CD4-positive, alpha-beta T cell treated with Interleukin-15 for 4 hours (primary cell): ENCODE results near the gene GJD3.

ENCODE experiments used
- DNase-seq: peaks from one replicate; pipeline ENCODE4 v3.0.0-alpha.2; 2020; ENCODE audit warnings: low spot score

The GJD3 gene

DNA sequence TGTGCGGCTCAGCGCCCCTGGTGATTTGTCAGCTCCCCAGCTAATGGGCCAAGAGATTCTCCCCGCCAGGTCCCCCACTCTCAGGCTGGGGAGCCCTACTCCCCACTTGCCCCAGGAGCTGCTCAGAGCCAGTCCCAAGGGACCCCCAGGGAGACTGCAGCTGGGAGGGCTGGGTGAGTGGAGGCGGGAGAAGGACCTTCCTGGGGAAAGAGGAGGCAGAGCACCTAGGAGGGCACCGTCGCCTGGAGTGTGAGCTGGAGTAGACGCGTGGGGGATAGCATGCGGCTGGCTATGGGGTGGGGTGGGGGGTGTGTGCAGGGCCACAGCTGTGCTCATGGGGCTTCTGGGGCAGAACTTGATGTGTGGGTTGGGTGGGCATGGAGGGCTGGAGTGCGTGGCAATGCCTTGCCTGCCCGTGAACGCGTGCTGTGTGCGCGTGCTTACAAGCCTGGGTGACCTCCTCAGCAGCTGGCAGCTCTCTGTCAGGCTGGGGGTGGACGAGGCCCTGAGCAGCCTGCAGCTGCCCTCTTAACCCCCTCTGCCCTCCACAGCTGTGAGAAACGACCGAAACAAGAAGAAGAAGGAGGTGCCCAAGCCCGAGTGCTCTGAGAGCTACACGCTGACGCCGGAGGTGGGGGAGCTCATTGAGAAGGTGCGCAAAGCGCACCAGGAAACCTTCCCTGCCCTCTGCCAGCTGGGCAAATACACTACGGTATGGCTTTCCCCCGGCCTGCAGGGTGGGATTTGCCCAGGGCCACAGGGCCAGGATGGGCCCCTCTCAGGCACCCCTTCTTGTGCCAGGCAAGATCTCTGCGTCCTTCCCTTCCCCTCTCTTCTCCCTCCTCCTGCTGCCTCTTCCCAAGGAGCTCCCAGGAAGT is 12.9 kb downstream of the GJD3 start:
- no peak for DNase-seq

DNA sequence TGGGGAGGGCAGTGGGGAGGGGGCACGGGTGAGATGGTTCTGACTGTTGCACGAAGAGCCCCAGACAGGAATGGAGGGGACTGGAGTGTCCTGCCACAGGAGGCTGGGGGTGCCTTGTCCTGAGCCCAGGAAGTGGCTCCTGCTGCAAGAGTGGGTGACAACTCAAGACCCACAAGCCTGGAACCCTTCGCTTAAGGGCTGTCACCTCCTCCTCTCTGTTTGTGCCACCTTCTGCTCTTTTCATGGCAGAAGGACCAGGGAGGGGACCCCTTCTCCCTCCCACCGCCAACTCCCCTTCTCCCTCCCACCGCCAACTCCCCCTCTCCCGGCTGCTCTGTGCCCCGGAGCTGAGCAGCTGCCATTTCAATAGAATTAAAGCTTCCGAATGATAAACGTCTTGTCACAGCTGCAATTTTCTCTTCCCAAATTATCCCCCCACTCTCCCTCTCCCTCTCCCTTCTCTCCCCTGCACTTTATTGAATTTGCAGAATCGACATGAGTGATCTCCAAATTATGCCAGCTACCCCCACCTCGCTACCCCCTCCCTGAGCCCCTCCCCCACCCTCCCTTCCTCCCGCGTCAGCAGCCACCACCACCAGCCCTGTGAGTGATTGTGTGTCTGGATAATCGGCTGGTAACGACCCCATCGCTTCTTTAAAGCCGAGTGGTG is 13.7 kb downstream of the GJD3 start:
- no peak for DNase-seq

DNA sequence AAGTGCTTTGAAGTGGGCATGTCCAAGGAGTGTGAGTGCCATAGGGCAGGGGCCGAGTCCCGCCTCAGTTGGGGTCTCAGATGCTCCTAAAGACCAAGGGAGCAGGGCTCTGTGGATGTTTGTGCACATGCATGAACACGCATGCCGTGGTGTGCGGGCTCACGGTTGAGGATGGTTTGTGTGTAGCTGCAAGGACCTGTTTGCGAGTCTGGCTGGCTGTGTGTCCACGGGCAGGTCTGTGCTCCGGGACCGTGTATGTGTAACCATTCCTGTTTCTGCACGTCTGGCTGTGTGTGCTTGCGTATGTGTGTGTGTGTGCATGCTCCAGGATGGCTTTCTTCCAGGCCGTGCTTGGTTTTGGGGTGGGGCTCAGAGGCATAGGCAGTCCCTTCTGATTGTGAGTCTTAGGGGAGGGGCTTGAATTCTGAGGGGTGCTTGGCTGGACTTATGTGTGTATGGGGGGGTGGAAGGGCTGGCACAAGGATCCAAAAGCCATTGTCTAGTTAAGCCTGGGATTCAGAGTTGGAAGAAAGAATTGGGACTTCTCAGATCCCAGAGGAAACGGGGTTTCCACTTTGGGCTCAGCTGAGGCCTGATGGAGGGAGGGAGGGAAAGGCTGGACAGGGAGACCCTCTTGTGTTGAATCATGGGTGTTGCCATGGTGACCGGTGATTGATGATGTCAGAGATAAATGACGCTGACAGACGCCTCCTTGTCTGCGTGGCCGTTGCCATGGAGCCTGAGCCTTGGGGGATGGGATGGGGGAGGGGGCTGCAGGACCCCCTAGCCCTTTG is 14.4 kb downstream of the GJD3 start:
- DNase-seq, result no peak

DNA sequence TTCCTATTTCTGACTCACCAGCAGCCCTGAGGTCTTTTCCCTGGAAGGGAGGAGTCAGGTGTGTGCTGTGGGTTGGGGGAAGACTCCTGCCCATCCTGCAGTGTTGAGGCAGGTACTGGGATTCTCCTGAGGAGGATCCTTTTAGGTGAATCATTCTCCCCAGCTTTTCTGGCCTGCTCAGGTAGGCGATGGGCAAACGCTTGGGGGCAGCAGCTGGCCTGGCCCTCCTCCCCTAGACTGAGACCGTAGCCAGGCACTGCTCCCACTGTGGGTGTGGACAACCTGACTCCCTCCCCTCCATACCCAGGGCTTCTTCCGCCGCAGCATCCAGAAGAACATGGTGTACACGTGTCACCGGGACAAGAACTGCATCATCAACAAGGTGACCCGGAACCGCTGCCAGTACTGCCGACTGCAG is 15.1 kb downstream of the GJD3 start:
- DNase-seq, result no peak

DNA sequence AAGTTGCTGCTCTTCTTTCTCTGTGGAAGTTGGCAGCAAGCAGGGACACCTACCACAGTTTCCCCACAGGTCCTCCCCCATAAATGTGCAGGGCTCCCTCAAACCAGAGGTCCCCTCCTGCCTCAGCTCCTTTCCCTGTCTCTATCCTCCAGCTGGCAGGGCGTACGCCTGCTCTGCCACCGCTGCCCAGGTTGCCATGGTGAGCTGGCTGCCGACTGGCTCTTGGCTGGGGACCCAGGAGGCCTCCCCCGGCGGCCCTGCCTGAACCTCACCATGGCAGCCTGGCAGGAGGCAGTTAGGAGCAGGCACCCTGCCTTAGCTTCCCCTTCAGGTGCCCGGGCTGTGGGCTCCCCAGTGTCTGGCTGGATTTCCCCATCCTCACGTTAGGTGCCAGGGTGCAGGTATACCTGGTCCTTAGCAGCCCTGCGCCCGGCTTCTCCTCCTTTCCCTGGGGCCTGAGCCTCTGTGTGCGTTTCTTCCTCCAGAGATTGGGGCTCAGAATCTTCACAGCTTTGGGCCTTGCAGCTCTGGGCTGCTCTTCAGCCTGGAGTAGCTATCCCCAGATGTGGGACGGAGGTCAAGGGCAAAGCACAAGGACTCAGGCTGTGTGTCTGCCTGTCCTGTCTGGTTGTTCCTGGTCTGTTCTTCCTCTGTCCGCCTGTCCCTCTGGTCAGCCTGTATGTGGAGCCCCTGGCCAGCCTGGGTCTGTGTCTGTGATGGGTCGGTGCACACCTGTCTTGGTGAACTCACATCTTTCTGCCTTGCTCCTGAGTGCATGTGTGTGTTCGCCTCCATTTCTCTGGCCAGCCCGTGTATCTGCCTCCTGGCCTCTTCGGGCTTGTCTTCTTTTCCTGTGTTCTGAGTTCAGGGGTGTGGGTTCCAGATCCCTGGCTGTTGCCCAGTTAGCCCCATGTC is 15.7 kb downstream of the GJD3 start:
- no peak for DNase-seq

DNA sequence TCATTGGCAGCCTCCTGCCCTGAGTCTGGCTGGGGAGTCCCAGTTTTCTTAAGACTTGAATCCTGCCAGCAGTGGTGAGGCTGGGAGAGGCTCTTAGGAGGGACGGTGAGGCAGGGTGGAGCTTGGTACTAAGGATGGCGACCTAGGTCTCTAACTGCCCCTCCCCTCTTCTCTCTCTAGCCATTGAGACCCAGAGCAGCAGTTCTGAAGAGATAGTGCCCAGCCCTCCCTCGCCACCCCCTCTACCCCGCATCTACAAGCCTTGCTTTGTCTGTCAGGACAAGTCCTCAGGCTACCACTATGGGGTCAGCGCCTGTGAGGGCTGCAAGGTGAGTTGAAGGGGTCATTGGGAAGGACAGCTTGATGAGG is 16.4 kb downstream of the GJD3 start:
- no peak for DNase-seq

DNA sequence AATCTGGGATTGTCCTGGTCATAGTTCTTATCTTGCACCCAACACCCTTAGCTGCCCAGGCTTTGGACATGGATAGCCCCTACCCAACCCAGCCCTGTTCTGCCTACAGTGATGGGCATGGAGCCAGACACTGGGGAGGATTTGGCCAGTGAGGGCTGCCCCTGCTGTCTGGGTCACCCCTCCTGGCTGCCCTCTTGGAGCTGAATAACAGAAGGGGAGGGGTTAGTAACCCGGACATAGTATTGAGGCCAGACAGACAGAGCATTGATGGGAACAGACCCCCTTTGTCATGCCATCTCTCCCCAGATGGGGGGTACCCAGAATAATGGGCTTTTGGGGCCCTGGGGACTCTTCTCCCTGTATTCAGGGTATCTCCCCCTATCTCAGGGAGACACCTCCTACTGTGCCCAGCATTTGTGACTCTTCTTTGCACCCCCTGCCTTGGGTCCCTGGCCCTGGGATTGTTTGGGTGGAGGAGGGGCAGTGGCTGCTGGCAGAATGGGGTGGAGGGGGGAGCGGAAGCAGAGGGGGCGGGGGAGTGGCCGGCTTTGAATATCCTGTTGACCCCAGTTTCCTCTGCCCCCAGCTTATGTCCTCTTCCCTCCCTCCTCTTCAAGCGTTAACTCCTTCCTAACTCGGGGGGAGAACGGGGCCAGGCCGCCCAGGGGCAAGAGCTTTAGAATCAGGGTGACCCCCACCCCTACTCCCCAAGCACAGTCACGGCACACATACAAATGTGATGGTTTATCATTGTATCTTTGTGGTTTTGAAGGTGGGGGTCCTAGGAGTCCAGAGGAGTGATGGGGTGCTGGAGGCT is 17.0 kb downstream of the GJD3 start:
- DNase-seq, result no peak

DNA sequence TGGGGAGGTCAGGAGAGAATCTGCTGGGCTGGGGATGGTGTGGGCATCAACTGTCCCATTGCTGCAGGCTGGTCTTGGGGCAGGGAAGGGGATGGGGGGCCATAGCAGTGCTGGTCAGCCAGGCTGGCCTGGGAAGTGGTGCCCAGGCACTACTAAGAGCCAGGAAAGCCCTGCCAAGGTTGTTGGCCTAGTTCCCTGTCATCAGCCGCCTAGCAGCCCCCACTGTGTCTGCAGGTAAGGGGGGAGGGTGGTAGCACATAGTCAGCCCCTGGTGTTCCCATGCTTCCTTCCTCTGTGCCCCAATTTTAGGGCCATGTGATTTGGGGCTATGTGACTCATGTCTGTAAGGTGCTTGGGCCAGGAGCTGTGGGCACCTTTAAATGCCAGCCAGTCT is 17.8 kb downstream of the GJD3 start:
- no peak for DNase-seq

DNA sequence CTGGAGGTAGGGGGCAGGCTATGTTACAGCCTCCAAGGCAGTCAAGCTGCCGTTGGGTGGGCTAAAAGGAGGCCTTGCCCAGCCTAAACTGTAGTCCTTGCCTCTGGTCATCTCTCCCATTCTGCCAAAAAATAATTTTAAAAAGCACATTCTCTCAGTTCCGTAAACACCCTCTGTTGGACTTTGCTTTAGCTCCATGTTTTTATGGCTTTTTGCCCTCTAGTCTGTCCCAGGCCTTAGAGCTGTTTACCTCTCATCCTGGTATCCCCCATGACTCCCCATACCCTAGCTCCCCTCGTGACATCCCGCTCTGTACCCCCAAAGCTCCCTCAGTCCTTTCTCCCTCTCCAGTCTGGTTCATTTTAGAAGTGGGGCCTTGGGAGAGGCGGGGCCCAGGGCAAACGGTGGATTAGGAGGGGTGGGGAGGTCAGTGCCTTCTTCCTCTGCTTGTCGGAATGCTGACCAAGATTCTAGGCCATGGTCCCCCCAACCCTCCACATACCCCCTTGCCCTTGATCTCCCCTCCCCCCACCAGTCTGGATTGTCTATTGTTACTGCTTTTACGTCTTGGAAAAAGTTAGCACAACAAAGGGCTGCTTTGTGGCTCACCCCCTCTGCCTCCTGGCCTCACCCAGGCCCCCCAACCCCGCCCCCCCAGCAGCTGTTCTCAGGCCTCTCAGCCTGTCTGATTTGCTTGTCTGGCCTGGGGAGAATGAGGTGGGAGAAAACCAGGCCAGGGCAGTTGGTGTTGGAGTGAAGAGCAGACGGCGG is 18.4 kb downstream of the GJD3 start:
- no peak for DNase-seq

DNA sequence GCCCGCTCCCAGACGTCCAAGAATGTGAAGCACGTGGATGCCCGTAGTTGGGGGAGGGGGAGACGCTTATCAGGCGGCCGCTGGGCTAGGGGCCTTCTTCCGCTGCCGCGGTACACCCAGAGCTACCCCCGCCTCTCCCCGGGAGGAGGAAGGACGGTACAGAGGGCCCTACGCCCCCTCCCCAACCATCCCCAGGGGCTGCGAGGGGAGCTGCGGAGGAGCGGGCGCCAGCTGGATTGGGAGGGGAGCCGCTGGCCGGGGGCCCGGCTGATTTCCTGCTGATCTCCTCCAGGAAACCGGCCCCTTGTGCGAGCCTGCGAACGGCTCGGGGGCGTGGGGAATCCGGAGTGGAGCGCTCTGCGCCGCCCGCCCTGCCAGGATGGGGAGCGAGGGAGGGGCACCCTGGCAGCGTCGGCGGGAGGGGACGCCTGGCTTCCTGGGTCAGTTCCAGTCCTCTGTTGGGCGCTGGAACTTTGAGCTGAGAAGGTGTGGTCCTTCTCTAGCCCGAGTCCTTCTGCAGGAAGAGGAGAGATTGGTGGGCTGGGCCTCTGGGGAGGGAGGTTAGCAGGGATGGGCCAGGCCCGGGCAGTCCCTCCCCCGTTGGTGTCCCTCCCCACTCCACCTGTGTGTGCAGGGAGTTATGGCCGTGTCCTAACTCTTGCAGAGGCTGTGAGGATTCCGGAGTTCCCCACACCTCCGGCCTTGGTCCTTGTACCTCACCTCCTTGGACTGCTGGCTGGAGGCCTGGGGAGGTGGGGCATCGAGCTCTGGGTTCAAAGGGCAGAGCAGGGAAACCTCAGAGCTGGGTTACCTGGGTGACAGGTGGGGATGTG is 19.2 kb downstream of the GJD3 start:
- DNase-seq, result no peak

DNA sequence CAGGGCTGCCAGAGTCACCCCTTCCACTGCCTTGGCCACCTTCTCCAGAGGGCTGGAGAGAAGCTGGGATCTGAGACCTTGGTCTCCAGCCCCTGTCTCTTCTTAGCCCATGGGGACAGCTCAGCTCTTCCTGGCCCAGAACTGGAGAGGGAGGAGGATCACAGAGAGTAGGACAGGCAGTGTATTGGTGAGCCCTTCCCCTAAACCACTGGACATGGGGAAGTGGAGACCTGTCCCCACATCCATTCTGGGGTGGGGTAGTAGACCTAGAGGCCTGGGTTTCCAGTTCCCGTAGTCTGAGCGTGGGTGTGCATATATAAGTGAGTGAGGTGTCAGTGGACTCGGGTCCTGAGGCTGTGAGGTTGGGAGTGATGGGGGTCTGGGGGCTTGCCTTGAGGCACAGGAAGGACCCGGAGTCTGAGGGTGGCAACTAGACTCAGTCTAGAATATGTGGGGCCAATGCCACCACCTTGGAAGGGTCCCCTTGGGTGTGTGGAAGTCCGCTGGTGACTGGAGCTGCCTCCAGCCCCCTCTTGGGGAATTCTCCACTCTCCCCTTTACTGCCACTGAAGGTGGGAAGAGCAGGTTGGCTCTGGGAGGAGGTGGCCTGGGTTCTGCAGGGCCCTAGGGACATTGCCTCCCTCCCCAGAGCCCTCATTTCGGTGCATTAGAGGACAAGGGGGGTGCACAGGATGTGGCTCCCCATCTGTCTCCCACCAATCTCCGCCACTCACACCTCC is 19.9 kb downstream of the GJD3 start:
- DNase-seq, result no peak

DNA sequence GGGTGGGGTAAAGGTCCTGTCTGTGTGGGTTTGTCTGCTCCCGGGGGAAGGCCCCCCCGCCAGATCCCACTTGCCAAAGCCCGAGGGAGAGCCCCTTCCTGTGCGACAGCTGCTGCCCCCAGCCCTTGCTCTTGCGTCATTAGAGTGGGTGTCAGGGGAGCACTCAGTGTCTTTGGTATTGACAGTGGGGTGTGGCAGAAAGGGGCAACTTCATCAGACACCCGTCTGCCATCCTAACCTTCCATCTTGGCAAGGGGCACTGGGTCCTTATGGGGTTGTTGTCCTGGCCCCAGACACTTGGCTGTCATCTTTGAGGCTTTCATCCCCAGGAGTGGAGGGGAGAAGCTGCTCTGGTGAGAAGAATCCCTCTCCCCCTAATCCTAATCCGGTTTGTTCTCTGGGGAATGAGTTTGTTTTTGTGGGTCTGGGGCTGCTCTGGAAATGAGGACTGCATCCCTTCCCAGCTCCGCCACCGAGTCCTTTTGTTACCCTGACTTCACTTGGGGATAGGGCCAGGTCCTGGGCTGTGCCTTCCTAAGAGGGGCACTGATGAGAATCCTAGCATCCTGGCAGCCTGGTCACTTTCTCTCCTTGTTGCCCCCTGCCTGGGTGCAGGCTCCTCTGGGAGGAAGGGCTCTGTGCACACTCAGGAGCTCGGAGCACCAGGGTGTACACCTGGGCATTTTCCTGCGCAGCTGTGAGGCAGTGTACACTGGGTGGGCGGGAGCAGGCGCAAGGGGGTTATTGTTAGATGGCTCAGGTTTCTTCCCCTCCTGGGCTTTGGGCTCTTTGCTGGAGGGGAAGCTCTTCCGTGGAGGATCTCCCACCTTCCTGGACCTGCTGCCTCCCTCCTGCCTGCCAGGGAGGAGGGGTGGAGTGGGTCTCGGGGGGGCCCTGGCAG is 21.1 kb downstream of the GJD3 start:
- DNase-seq, result no peak

DNA sequence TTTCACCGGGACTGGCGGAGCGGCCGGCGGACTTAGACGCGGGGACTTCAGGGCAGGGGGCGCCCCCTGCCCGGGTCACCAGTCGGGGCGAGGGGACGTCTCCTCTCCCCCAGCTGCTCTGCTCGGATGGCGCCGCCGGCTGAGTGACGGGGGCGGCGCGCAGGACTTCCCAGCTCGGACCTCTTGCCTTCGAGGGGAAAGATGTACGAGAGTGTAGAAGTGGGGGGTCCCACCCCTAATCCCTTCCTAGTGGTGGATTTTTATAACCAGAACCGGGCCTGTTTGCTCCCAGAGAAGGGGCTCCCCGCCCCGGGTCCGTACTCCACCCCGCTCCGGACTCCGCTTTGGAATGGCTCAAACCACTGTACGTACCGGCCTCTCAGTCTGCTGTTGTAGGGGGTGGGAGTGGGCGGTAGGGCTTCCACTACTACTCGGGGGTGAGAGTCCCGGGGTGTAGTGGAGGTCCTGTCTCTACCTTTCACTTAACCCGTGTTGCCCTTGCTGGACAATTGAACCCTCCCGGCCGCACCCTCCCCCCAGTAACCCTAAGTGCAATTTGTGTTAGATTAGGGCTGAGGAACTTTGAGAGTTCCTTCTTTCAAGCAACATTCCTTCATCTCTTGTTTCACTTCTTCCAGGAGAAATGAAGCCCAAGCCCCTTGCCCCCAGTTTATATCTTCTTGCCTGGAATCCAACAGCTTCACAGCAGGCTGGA is 21.9 kb downstream of the GJD3 start:
- no peak for DNase-seq

DNA sequence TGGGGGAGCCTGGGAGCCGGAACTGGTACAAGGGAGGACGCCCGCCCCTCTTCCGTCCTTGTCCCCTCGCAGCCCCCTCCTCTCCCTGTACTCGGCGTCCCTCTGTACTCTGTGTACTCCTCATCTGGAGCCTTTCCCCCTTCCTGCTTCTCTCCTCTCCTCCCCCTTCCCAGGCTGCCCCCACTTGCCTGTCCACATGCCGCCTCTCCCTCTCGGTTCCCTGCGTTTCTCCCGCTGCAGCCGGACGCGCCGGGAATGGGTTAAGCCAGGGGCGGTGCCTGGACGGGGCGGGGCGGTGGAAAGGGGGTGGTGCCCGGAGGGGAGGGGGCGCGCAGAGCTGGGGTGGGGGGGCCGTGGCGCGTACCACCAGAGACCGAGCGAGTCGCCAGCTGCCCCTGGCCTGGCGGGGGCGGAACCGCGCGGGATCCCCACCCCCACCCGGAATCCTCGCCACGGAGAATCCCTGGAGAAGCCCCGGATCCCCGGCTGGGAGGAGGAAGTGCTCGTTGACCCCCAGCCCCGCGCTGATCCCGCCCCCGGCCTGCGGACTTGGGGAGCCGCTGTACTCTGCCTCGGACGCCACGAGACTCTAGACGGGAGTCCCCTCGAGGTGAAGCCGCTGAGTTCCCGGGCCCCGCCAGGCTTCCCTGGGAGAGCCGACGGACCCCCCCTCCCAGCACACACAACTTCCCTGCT is 22.6 kb downstream of the GJD3 start:
- no peak for DNase-seq

DNA sequence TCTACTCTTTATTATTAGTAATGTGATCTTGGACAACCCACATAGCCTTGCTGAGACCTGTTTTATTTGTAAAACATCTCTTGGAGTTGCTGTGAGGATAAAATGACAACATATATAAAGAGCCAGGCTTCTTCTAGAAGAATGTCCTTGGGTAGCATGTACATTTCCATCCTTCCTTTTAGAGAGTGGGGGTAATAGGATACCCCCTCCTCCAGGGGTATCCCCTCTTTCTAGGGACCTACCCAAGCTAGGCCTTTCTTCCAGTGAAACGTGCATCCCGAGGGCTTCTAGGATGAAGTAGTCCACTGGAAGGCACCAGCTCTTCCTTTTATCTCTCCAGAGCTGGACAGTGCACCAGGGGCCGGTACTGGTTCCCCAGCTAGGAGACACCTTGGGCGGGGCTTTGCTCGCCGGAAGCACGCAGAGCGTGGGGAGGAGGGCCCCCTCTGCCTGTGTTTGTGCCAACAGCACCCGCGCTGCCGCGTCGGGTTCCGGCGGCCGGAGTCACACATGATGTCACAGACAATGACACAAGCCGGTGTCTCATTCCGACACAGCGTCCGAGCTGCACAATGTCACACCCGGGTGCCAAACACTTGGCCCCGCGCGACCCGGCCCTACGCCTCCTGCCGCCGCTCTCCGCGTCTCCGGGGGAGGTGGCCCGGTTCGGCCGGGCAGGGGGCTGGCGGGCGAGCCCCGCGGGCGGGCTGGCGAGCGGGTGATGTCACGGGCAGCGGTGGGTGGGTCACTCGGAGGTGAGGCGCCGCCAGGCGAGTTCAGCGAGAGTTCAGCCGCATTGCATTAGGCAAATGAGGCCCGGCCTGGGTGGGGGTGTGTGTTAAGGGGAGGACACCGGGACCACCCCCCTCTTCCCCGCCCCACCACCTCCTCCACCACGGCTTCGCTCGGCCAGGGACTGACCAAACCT is 23.4 kb downstream of the GJD3 start:
- DNase-seq, result peak; percentile 85
